KMS-11 (cell line): ENCODE data around the gene MACO1.

ENCODE experiments used
- H2AFZ ChIP-seq: fragments of 200-600 bp; sonication (generic); 2 replicates; pipeline ENCODE4 v1.6.1; 2016; ENCODE audit warnings: antibody characterized with exemption, mixed run types, low read depth
- H3K27ac ChIP-seq: fragments of 200-600 bp; sonication (generic); 2 replicates; pipeline ENCODE4 v1.6.1; 2016; ENCODE audit warnings: mild to moderate bottlenecking, mixed run types
- H3K27me3 ChIP-seq: fragments of 200-600 bp; sonication (generic); 2 replicates; pipeline ENCODE4 v1.6.1; 2017; ENCODE audit warnings: mild to moderate bottlenecking, low read depth, mixed run types, moderate library complexity; ENCODE audit not compliant: insufficient read depth
- H3K36me3 ChIP-seq: fragments of 200-600 bp; sonication (generic); 2 replicates; pipeline ENCODE4 v1.6.1; 2017; ENCODE audit warnings: mild to moderate bottlenecking, mixed run types; ENCODE audit not compliant: insufficient read depth
- H3K4me1 ChIP-seq: fragments of 200-600 bp; sonication (generic); 2 replicates; pipeline ENCODE4 v1.6.1; 2016; ENCODE audit warnings: mild to moderate bottlenecking, low read depth, mixed run types; ENCODE audit not compliant: poor library complexity, severe bottlenecking
- H3K4me2 ChIP-seq: fragments of 200-600 bp; sonication (generic); 2 replicates; pipeline ENCODE4 v1.7.0; 2016; ENCODE audit warnings: mild to moderate bottlenecking, mixed run types
- H3K4me3 ChIP-seq: fragments of 200-600 bp; sonication (generic); IDR thresholded peaks from 2 replicates; pipeline ENCODE4 v1.6.1; 2017; ENCODE audit warnings: low read depth, low read length, mixed read lengths; ENCODE audit not compliant: insufficient read depth
- H3K79me2 ChIP-seq: fragments of 200-600 bp; sonication (generic); 2 replicates; pipeline ENCODE4 v1.6.1; 2016; ENCODE audit warnings: low read depth, mixed run types; ENCODE audit not compliant: insufficient read depth
- H3K9ac ChIP-seq: fragments of 200-600 bp; sonication (generic); 2 replicates; pipeline ENCODE4 v1.6.1; 2016; ENCODE audit warnings: mild to moderate bottlenecking, mixed run types
- H4K20me1 ChIP-seq: fragments of 200-600 bp; sonication (generic); 2 replicates; pipeline ENCODE4 v1.6.1; 2016; ENCODE audit warnings: mild to moderate bottlenecking, mixed run types; ENCODE audit not compliant: insufficient read depth
- CTCF ChIP-seq: fragments of 200-600 bp; sonication (generic); conservative IDR thresholded peaks from 2 replicates; pipeline ENCODE4 v1.6.1; 2017; ENCODE audit warnings: low read depth, mild to moderate bottlenecking, antibody characterized with exemption, low read length, moderate library complexity, mixed read lengths

Gene MACO1

GRCh38 chr1:25528881-25529517, 98.3 kb downstream of the MACO1 start:
- no peak overlapping the region for H3K4me3 ChIP-seq
- H3K4me1 ChIP-seq: peaks cover 6% of the 10 kb centered on the region
- H3K9ac ChIP-seq: no peak overlapping the region
- no peak overlapping the region for H2AFZ ChIP-seq
- no peaks in the 10 kb centered on the region for H4K20me1 ChIP-seq
- H3K4me2 ChIP-seq: no peak overlapping the region
- no peaks in the 10 kb centered on the region; the same call in 1 of the 2 replicates for H3K27me3 ChIP-seq
- no peak overlapping the region for H3K27ac ChIP-seq
- no peaks in the 10 kb centered on the region for H3K36me3 ChIP-seq
- no peak for TF ChIP-seq CTCF
- no peaks in the 10 kb centered on the region for H3K79me2 ChIP-seq

DNA sequence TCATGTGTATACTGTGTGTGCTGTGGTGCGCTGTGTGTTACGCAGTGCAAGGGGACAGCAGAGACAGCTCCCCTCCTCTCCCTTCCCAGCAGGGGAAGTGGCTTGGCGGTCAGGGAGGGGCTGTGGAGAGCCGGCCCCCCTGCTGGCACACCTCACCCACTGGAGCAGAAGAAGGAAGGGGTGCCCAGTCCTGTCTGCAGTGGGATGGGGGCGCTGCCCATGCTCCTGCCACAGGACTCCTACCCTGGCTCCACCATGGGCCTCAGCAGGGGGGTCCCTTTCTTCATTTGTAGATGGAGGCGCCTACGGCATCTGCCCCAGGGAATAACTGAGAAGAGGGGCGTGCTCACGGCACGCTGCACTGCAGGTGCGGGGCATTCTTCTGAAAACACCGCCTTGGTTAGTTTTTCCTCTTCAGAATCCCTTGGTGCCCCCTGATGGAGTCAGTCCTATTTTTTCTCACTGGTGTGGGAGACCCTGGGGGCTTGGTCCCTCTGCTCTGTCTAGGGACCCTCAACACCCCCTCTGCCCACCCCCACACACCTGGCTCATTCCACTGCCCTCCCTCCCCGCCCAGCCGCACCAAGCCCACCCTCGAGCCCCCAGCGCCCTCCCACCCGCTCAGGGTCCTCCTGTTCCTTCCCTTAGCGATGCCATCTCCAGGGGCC, 99.0 kb downstream of the MACO1 start:
- H3K4me2 ChIP-seq: no peak overlapping the region
- no peaks in the 10 kb centered on the region; the same call in 1 of the 2 replicates for H3K27me3 ChIP-seq
- H3K79me2 ChIP-seq: no peaks in the 10 kb centered on the region
- no peak overlapping the region for H3K9ac ChIP-seq
- no peak overlapping the region for H2AFZ ChIP-seq
- H3K4me1 ChIP-seq: peaks cover 6% of the 10 kb centered on the region
- no peaks in the 10 kb centered on the region for H4K20me1 ChIP-seq
- H3K4me3 ChIP-seq: no peak overlapping the region
- TF ChIP-seq CTCF: no peak
- no peaks in the 10 kb centered on the region for H3K36me3 ChIP-seq
- no peak overlapping the region for H3K27ac ChIP-seq

DNA sequence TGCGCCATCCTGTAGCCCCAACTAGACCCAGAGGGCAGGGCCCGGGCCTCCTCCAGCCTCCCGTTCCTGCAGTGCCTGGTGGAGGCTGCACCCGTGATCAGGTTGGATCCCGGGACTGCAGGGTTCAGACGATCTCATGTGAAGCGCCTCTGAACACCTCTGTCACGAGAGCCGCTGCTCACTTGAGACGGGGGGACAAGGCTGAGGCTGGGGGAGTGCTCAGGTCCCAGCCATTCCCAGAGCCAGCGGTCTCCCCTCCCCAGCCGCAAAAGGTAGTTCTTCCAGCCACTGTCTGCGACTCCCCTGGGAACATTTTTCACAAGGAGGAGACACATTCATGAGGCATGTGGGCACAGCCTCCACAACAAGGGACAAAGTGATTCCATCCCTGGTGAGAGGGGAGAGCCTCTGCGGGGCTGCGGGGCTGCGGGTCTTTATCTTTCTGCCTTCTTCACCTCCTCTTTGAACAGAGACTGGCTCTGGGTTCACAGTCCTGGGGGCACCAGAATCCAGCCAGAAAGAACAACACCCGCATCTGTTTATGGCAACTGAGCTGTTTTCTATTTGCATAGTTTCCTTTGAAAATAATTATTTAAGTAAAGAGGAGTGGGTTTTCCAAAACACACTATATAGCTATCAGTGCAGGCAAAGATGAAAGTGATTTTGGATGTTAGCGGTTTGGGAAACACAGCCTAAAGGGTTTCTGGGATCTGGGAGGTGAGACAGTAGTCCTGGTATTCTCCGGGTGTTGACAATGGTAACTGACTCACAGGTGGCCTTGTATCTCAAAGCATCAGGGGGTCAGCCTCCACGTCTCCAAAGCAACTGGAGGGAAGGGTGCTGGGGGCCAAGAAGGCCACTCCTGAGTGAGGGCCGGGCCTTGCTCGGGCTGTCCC, 99.7 kb downstream of the MACO1 start:
- Histone ChIP-seq H4K20me1 (no peaks in the 10 kb centered on the region), H2AFZ (no peak overlapping the region), H3K4me3 (no peak overlapping the region), H3K36me3 (no peaks in the 10 kb centered on the region), H3K27ac (no peak overlapping the region), H3K27me3 (no peaks in the 10 kb centered on the region), H3K4me2 (no peak overlapping the region), H3K4me1 (peaks cover 6% of the 10 kb centered on the region), H3K9ac (no peak overlapping the region), H3K79me2 (no peaks in the 10 kb centered on the region)
- TF ChIP-seq CTCF: no peak

GRCh38 chr1:25531082-25531461, 100.4 kb downstream of the MACO1 start:
- Histone ChIP-seq H3K4me1 (peaks cover 6% of the 10 kb centered on the region), H4K20me1 (no peaks in the 10 kb centered on the region), H3K27ac (no peak overlapping the region), H3K4me3 (no peak overlapping the region), H3K79me2 (no peaks in the 10 kb centered on the region), H3K4me2 (no peak overlapping the region), H3K27me3 (no peaks in the 10 kb centered on the region), H2AFZ (no peak overlapping the region), H3K36me3 (no peaks in the 10 kb centered on the region), H3K9ac (no peak overlapping the region)
- no peak for TF ChIP-seq CTCF
